ENCODE results near the gene ATP12A.

Gene ATP12A

GRCh38 chr13:24699541-24699940, 19.3 kb downstream of the ATP12A start:
- TF ChIP-seq CTCF (IDR thresholded peaks at IDR 0.05; ENCODE audit: borderline replicate concordance, control extremely low read depth, extremely low read depth, insufficient read depth, missing control alignments) = no peak
- DNase-seq (ENCODE audit: low spot score) = no peak
- in situ Hi-C loops (cut with MboI; ENCODE audit: low sequenced_read_pairs, unreplicated experiment) = no loop called here

DNA sequence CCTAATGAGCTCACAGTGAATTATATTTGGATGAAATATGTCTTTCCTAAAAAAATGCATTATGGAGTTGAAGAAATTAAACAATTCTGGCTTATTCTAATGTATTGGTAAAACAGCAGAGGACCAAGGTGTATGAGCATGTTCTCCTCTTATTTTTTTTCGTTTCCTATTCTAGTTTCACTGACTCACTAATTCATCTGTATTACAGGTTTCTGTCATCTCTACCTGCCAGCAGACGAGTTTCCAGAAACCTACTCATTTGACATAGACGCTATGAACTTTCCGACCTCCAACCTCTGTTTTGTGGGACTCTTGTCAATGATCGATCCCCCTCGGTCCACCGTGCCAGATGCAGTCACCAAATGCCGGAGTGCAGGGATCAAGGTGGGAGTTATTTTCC, 20.3 kb downstream of the ATP12A start:
- no peak for TF ChIP-seq CTCF (IDR thresholded peaks at IDR 0.05; ENCODE audit: borderline replicate concordance, control extremely low read depth, extremely low read depth, insufficient read depth, missing control alignments)
- in situ Hi-C loops (cut with MboI; ENCODE audit: low sequenced_read_pairs, unreplicated experiment) = no loop called here
- no peak for DNase-seq (ENCODE audit: low spot score)

- in situ Hi-C loops (cut with MboI; ENCODE audit: low sequenced_read_pairs, unreplicated experiment) = no loop called here
- no peak for TF ChIP-seq CTCF (IDR thresholded peaks at IDR 0.05; ENCODE audit: borderline replicate concordance, control extremely low read depth, extremely low read depth, insufficient read depth, missing control alignments)
- no peak for DNase-seq (ENCODE audit: low spot score)
These were observed 26.8 kb downstream of the ATP12A start for GRCh38 chr13:24706886-24707585.

- DNase-seq (ENCODE audit: low spot score) = peak; percentile 63
- no peak for TF ChIP-seq CTCF (IDR thresholded peaks at IDR 0.05; ENCODE audit: borderline replicate concordance, control extremely low read depth, extremely low read depth, insufficient read depth, missing control alignments)
- in situ Hi-C loops (cut with MboI; ENCODE audit: low sequenced_read_pairs, unreplicated experiment) = no loop called here
These were observed 29.1 kb downstream of the ATP12A start for GRCh38 chr13:24709186-24709913.

- no peak for TF ChIP-seq CTCF (IDR thresholded peaks at IDR 0.05; ENCODE audit: borderline replicate concordance, control extremely low read depth, extremely low read depth, insufficient read depth, missing control alignments)
- in situ Hi-C loops (cut with MboI; ENCODE audit: low sequenced_read_pairs, unreplicated experiment) = no loop called here
- DNase-seq (ENCODE audit: low spot score) = no peak
These were observed 32.8 kb downstream of the ATP12A start for GRCh38 chr13:24713022-24713421.

GRCh38 chr13:24716011-24716410, 35.8 kb downstream of the ATP12A start:
- no peak for TF ChIP-seq CTCF (IDR thresholded peaks at IDR 0.05; ENCODE audit: borderline replicate concordance, control extremely low read depth, extremely low read depth, insufficient read depth, missing control alignments)
- no peak for DNase-seq (ENCODE audit: low spot score)
- in situ Hi-C loops (cut with MboI; ENCODE audit: low sequenced_read_pairs, unreplicated experiment) = no loop called here

All from GM13976 (cell line).